ENCODE data around the gene EGR1.

EGR1 gene

DNA sequence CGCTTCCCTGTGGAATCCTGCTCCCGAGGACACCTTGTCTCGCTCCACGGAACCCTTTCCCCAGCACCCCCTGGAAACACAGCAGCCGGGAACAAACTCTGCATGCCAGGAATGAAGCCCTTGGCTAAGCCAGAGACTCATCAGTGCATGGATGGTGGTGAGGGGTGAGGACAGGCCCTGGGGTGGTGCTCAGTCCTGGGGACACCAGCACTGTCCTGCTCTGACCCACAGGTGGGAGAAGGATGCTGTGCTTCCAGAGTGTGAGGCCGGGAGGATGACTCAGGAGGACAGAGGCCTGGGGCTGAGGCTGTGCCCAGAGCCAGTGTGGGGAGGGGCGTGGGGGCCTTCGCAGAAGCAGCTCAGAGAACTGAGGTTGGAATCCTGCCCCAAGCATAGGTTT lies 11.2 kb upstream of the EGR1 start:
- no peak for DNase-seq

DNA sequence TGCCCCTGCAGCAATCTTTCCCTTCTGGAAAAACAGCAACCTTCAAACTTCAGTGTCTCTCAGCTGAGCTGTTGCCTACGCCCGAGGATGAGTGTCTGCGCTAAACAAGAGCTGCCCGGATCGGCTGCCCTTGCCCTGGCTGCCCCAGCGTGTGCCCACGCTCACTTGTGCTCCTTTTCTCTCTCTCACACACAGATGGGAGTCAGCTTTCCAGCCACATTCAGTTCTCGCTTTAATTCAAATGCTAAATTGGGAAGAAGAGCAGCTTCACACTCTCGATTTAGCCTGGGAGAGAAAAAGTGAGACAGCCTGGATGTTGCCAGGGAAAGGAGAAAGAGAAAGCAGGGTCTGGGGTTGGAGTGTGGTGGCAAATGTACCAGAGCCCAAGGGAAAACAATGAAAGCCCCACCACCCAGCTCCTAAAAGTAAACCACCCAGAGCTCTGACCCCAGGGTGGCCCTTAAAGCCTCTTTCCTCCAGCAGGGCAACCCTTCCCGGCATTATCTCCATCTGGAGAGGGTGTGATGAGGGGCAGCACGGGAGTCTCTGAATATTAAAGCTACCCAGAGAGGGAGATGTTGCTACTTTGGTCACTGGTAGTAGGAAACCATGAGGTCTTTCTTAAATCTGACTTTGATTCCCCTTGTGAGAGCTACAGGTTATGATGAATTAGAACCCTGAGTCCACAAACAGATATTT lies 9.9 kb upstream of the EGR1 start:
- DNase-seq = no peak

DNA sequence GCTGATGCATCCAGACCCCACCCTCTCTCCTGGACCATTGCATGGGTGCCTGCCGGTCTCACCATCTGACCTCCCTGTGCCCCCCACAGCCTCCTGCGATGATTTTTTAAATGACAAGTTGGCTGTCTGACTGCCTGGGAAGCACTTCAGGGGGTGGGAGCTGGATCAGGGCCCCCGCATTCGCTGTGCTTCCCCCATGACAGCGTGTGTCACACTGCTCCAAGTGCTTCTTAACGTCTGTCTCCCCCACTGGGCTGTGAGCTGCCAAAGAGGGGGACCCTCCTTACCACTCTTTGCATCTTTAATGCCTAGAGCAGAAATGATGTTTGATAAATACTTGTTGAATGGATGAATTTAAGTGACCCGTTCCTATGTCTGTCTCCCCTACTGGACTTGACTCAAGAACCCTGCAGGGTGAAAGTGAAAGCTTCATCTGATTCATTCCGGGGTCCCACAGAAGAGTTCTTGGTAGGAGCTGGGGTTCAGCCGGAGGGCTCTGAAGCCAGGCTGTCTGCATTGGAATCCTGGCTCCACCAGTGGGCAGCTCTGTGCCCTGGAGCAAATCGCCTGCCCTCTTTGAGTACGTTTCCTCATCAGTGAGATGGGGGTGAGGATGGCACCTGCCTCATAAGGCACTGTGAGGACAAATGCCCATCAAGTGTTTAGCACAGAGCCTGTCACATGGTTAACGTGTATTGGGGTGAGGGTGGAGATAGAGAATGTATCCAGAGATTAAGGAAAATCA lies 7.6 kb upstream of the EGR1 start:
- no peak for DNase-seq

DNA sequence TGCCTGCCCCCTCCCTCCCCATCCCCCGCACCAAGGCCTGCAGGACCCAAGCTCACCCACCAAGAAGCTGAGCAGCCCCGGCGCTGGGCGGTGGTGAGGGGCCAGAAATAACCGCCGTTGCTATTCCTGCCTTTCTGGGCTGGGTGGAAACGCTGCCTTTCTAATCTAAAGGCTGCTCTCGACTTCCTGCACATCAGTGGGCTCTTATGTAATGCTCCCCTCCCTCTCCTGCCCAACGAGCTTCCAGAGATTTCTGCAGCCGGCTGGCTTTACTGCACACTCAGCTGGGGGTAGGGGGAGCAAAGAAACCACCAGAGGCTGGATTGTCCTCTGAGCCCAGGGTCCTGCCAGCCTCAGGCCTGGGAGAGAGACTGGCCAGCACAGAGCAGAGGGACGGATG lies 6.9 kb upstream of the EGR1 start:
- no peak for DNase-seq

DNA sequence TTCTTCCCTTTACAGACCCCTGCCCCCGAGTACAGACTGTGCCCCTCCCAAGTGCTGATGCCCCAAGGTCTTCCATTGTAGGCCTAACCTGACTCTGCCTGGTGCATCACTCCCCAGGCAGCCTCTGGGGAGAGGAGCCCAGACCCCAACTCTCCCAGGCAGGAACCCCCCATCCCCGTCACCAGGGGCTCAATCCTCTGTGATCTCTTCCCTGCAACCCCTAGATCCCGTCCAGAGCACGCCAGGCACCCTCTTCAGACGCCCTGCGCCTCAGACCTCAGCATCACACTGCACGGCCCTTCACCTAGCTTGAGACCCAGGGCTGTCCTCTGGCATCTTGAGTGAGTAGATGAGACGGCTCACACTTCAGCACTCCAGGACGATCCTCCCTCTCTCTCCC lies 6.4 kb upstream of the EGR1 start:
- no peak for DNase-seq

DNA sequence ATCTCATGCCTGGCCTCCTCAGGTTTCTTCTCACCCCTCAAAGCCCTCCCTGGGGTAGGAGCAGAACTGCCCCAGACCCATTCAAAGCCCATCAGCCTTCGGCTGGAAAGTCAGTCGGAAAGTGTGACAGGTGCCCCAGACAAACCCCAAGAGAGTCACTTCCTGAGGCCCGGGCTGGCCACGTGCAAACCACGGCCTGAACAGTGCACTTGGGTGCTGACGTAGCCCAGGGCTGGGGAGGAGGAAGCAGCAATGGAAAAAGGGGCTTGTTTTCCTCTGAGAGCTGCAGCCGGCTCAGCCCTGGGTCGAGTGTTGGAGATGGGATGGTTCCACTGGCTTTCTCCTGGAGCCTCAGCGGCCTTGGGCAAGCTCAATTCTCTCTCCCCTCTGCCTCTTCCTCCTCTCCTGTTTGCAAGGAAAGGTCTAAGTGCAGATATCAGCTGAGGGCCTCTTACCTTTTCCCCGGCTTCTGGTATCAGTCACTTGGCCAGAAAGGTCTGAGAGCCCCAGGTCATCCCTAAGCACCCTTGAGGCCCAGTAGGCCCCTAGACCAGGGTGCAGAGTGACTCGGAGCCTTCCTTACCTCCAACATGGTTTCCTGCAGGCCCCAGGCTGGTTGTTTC lies 5.9 kb upstream of the EGR1 start:
- no peak for DNase-seq

DNA sequence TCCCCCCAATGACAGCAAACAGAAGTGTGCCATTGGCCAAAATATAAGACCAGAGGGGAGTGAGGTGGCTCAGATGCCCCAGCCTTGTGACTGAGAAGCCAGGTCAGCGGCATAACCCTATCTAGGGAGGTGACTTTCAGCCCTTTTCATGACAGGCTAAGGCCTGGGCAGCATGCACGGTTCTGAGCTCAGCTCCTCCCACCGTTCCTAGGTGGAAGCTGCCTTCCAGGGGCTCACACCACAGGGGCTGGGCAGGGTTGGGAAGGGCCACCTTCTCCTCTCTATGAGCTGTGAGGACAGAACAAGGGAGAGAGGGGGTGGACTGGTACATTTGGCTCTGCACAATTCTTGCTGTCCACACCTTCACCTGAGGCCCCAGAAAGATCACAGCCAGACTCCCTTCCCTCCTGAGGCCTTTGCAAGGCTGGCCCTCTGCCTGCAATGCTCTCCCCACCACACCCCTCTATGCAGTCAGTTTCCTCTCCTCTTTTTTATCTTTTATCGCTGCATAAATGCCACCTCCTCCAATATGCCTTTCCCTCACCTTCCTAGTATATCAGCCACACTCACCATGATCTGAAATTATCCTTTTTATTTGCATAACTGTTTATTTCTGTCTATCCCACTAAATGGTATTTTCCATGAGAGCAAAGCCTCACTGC lies 5.1 kb upstream of the EGR1 start:
- DNase-seq = no peak

DNA sequence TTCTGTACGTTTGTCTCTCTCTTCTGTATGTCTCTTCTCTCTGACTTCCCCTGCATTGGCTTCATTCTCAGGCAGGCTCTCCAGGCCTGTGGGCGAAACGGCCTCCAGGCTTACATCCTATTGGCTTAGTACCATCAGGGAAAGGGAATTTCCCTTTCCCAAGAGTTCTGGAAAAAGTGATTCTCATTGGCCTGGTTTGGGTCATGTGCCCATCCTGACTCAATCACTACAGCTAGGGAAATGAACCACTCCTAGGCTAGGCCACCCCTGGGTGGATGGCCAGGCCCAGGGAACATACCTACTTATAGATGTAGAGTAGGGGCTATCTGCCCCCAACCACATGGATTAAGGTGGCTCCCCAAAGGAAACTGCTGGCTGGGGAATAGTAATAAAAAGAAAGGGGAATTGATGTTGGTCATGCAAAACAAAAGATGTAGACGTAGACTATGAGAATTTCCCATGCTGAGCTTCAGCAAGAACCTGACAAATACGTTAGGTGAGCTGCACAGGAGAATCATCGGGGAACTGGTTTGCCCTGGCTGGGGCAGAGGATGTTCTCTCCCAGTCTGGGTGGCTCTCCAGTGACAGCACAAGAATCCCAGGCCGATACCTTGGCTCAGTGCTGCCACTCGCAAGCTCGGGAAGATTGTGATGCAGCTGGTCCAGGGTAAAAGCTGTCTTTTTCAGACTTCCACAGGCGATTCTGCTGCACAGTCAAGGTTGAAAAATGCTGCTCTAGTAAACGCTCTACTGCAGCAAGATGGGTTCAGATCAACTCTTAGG lies 3.7 kb upstream of the EGR1 start:
- DNase-seq = no peak

DNA sequence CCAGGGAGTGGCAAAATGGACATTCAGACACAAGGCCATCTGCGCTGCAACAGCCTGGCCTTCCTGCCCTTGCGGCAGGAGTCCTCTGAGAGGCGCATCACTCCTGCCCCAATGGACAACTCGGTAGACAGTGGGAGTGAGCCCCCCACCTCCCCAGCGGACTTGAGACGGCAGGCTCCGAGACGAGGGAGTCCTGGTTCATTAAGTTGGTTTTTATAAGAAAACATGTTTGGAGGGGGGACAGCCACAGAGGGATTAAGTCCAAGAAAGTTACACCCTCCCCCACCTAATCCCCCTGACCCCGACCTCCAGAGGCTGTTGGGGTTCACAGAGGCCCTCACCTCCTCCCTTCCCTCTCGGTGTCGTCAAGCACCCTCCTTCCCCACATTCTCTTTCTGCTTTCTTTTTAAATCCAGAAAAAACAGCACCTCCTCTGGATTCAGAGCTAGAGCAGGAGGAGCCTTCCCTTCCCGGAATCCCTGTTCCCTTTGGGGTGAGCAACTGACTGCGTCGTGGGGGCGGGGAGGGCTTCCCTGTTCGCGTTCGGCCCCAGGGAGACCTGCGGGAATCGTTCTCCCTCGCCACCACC lies 1.8 kb upstream of the EGR1 start:
- DNase-seq = no peak

DNA sequence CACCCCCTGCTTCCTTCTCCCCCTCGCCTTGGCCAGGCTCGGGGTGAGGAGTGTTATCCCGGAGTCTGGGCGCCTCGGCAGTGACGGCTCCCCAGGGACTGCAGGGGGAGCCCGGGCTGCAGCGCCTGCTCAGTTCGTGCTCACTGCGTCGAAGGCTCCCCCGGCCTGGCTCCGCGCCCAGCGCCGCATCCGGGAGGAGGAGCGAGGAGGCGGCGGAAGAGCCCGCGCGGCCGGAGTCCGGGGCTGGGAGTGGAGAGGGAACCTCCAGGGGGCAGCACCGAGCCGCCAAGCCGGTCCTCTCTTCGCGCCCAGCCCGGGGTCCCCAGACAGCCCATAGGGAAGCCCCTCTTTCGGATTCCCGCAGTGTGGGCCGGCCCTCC lies 1.3 kb upstream of the EGR1 start:
- DNase-seq = peak; percentile 51

DNA sequence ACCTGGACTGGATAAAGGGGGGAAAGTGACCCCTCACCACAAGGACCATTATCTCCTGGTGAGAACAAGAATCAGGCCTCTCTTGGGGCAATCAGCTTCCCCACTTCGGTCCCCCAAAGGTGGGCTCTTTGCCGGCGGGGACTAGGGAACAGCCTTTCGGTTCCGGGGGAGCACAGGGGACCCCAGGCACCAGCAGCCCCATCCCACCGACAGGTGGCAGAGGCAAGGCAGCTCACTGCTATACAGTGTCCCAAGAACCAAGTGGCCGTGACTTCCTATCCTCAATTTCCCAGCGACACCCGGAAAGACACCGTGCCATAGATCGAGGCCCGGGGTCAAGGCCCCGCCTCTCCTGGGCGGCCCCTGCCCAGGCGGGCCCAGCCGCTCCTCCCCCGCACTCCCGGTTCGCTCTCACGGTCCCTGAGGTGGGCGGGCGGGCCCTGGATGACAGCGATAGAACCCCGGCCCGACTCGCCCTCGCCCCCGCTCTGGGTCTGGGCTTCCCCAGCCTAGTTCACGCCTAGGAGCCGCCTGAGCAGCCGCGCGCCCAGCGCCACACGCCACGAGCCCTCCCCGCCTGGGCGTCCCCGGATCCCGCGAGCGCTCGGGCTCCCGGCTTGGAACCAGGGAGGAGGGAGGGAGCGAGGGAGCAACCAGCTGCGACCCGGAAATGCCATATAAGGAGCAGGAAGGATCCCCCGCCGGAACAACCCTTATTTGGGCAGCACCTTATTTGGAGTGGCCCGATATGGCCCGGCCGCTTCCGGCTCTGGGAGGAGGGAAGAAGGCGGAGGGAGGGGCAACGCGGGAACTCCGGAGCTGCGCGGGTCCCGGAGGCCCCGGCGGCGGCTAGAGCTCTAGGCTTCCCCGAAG lies 655 bp upstream of the EGR1 start:
- DNase-seq = peak; percentile 90

DNA sequence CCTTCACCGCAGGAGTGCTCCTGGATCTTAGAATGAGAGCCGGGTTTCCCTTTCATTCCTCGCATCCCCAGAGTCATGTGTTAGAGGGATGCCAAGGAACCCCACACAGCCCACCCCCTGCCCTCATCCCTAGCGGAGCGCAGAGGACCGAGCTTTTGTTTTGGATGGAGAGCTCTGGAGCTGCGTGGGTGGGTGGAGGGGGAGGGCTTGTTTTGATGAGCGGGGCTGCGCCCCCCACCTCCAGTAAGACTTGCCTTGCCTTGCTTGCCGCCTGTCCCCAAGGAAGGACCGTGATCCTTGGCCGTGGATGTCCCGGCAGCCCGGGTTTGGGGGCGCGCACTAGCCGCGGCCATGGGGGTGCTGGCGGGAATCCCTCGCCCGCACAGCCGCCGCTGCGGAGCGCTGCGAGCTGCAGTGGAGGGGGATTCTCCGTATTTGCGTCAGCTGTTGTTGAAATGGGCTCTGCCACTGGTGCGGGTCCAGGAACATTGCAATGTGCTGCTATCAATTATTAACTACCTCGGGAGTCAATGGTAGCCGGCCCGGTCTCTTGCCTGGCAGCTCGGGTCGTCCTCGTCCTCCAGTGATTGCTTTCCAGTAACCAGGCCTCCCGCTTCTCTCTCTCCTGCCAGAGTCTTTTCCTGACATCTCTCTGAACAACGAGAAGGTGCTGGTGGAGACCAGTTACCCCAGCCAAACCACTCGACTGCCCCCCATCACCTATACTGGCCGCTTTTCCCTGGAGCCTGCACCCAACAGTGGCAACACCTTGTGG lies 1.0 kb downstream of the EGR1 start:
- no peak for DNase-seq

DNA sequence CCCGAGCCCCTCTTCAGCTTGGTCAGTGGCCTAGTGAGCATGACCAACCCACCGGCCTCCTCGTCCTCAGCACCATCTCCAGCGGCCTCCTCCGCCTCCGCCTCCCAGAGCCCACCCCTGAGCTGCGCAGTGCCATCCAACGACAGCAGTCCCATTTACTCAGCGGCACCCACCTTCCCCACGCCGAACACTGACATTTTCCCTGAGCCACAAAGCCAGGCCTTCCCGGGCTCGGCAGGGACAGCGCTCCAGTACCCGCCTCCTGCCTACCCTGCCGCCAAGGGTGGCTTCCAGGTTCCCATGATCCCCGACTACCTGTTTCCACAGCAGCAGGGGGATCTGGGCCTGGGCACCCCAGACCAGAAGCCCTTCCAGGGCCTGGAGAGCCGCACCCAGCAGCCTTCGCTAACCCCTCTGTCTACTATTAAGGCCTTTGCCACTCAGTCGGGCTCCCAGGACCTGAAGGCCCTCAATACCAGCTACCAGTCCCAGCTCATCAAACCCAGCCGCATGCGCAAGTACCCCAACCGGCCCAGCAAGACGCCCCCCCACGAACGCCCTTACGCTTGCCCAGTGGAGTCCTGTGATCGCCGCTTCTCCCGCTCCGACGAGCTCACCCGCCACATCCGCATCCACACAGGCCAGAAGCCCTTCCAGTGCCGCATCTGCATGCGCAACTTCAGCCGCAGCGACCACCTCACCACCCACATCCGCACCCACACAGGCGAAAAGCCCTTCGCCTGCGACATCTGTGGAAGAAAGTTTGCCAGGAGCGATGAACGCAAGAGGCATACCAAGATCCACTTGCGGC lies 1.8 kb downstream of the EGR1 start:
- DNase-seq = no peak

DNA sequence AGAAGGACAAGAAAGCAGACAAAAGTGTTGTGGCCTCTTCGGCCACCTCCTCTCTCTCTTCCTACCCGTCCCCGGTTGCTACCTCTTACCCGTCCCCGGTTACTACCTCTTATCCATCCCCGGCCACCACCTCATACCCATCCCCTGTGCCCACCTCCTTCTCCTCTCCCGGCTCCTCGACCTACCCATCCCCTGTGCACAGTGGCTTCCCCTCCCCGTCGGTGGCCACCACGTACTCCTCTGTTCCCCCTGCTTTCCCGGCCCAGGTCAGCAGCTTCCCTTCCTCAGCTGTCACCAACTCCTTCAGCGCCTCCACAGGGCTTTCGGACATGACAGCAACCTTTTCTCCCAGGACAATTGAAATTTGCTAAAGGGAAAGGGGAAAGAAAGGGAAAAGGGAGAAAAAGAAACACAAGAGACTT lies 2.4 kb downstream of the EGR1 start:
- no peak for DNase-seq

DNA sequence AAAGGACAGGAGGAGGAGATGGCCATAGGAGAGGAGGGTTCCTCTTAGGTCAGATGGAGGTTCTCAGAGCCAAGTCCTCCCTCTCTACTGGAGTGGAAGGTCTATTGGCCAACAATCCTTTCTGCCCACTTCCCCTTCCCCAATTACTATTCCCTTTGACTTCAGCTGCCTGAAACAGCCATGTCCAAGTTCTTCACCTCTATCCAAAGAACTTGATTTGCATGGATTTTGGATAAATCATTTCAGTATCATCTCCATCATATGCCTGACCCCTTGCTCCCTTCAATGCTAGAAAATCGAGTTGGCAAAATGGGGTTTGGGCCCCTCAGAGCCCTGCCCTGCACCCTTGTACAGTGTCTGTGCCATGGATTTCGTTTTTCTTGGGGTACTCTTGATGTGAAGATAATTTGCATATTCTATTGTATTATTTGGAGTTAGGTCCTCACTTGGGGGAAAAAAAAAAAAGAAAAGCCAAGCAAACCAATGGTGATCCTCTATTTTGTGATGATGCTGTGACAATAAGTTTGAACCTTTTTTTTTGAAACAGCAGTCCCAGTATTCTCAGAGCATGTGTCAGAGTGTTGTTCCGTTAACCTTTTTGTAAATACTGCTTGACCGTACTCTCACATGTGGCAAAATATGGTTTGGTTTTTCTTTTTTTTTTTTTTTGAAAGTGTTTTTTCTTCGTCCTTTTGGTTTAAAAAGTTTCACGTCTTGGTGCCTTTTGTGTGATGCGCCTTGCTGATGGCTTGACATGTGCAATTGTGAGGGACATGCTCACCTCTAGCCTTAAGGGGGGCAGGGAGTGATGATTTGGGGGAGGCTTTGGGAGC lies 3.1 kb downstream of the EGR1 start:
- DNase-seq = no peak

DNA sequence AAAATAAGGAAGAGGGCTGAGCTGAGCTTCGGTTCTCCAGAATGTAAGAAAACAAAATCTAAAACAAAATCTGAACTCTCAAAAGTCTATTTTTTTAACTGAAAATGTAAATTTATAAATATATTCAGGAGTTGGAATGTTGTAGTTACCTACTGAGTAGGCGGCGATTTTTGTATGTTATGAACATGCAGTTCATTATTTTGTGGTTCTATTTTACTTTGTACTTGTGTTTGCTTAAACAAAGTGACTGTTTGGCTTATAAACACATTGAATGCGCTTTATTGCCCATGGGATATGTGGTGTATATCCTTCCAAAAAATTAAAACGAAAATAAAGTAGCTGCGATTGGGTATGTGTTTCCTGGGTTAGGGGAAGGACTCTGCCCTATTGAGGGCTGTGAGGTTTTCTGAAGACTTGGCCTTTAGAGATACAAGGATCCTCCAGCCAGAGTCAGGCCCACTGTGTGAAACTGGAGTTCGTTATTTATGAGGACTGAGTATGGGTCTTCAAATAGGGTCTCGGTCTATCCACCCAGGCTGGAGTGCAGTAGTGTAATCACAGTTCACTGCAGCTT lies 3.8 kb downstream of the EGR1 start:
- DNase-seq = no peak

DNA sequence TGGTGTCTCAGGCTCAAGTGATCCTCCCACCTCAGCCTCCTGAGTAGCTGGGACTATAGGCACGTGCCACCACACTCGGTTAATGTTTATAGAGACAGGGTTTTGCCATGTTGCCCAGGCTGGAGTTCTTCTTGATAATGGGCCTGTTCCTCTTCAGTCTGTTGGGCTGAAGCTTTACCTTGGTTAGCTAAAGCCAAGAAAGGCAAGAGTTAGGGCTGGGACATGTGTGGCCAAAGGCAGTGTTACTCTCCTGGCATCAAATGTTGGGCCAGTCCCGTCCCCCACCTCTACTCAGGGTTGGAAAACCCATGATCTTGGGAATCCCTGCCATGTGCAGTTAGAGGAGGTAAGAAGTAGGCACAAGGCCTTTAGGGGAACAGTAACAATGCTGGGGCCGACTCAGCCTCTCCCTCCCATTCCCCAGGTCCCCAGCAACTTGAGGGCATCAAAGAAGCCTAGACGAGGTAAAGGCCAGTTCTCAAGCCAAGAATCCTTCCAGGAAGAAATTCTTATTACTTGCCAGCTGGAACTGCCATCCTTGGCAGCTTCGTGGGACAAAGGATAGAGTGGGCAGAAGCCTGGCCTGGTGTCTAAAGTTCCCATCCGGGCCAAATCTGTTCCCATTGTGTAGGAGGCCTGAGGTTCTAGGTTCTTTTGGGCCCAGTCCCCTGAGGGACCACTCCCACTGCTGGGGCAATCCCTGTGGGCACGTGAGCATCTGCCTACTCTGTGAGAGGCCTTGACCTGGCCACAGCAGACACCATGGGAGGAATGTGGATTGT lies 4.5 kb downstream of the EGR1 start:
- no peak for DNase-seq

Data from SIG-M5 (cell line).